ENCODE measurements around the gene CAMTA2. TPM values are rescaled to one million over a fixed set of nuclear protein-coding genes. Genes with fewer than 3 reads are reported as not detected.

CAMTA2 gene
- total RNA-seq, 4 donors from 2014 or later: 24.0 to 48.2 (median 28.4) TPM

DNA sequence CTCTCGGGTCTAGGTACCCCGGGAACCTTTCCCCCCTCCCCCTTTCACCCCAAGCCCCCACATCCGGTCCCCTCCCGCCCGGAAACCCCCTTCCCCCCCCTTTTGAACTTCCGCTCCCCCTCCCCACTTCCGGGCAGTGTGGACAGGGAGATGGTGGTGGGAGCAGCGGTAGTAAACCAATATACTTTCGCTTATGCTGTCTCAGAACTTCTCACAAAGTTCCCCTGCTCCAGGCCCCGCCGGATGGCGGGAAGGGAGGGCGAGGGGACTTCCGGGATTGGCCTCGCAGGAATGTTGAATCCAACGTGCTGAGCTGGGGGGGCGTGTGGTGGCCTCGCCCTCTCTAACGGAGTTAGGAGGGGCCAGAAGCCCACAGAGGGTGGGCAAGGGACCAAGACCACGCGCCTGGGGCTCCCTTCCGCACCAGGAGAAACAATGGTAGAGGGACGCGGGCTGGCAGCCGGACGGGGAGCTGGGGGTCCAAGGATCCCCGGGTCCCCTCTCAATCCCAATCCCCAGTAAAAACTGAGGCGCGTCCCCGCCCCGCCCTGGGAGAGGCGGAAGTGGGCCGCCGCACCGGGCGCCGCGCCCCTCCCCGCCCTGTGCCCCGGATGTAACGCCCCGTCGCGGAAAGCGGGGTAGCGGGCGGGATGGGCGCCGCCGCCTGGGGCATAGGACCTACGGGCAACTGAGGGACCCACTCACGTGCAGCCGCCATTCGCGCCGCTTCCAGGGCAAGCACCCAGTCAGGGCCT lies 39.9 kb downstream of the CAMTA2 start:
- peaks cover 17 to 50% (median 42%) of the 10 kb centered on the region in 4 donors for H3K36me3 ChIP-seq
- peaks cover 0 to 2% (median 0%) of the 10 kb centered on the region in 4 donors for H3K9me3 ChIP-seq
- intact Hi-C loops (cut with DNase I): loop anchor here (2.0 kb wide), 1 partner anchor 19 kb away; the partner anchor contains the start of gene SPAG7
- TF ChIP-seq EP300 (IDR thresholded peaks at IDR 0.05) (no peak), POLR2A (IDR thresholded peaks at IDR 0.05; ENCODE audit: low read depth) (no peak), POLR2AphosphoS5 (IDR thresholded peaks at IDR 0.05) (peak; percentile 33 to 52)
- TF ChIP-seq, protein P1, sequence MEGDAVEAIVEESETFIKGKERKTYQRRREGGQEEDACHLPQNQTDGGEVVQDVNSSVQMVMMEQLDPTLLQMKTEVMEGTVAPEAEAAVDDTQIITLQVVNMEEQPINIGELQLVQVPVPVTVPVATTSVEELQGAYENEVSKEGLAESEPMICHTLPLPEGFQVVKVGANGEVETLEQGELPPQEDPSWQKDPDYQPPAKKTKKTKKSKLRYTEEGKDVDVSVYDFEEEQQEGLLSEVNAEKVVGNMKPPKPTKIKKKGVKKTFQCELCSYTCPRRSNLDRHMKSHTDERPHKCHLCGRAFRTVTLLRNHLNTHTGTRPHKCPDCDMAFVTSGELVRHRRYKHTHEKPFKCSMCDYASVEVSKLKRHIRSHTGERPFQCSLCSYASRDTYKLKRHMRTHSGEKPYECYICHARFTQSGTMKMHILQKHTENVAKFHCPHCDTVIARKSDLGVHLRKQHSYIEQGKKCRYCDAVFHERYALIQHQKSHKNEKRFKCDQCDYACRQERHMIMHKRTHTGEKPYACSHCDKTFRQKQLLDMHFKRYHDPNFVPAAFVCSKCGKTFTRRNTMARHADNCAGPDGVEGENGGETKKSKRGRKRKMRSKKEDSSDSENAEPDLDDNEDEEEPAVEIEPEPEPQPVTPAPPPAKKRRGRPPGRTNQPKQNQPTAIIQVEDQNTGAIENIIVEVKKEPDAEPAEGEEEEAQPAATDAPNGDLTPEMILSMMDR (IDR thresholded peaks at IDR 0.05): no peak
- H3K27me3 ChIP-seq: no peaks in the 10 kb centered on the region
- WGBS: 0% methylated on average over 15 of the region's 56 CpGs
- H3K27ac ChIP-seq (replicated peaks in 1 of 4): peak overlapping the region; percentile 94 to 100 (median 98)
- H3K4me3 ChIP-seq: peak overlapping the region; percentile 87 to 100 (median 100)
- no peak for DNase-seq (ENCODE audit: extremely low spot score)
- peaks cover 45 to 80% (median 74%) of the 10 kb centered on the region in 4 donors for H3K4me1 ChIP-seq

DNA sequence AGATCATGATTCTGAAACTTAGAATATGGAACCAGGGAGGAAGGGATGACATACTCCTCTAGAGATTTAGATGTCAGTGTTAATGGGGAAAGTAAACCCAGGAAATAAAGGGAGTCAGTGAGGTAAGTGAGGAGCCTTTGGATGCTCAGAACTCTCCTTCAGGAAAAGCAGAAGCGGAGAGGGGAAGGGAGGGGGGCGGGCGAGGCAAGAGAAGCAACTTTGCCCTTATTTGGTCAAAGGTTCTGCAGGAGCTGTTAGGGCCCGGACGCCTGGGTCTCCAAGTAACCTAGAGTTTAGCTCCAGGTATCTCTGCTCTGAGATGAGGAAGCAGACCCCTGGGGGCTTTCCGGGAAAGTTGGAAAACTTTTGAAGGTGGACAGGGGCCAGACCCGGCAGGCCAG lies 40.5 kb downstream of the CAMTA2 start:
- H3K36me3 ChIP-seq: peaks cover 17 to 55% (median 47%) of the 10 kb centered on the region in 4 donors
- H3K27me3 ChIP-seq: no peaks in the 10 kb centered on the region
- no peak for DNase-seq (ENCODE audit: extremely low spot score)
- H3K27ac ChIP-seq (replicated peaks in 1 of 4): peak overlapping the region; percentile 94 to 100 (median 98)
- H3K9me3 ChIP-seq: peaks cover 0 to 2% (median 0%) of the 10 kb centered on the region in 4 donors
- intact Hi-C loops (cut with DNase I): no loop called here
- WGBS: 1% methylated on average over 7 of the region's 7 CpGs
- TF ChIP-seq EP300 (IDR thresholded peaks at IDR 0.05): no peak
- TF ChIP-seq POLR2AphosphoS5 (IDR thresholded peaks at IDR 0.05): no peak
- TF ChIP-seq POLR2A (IDR thresholded peaks at IDR 0.05; ENCODE audit: low read depth): no peak
- TF ChIP-seq, protein P1 (IDR thresholded peaks at IDR 0.05): no peak
- H3K4me3 ChIP-seq: peak overlapping the region; percentile 87 to 100 (median 100)
- H3K4me1 ChIP-seq: peaks cover 45 to 85% (median 78%) of the 10 kb centered on the region in 4 donors

DNA sequence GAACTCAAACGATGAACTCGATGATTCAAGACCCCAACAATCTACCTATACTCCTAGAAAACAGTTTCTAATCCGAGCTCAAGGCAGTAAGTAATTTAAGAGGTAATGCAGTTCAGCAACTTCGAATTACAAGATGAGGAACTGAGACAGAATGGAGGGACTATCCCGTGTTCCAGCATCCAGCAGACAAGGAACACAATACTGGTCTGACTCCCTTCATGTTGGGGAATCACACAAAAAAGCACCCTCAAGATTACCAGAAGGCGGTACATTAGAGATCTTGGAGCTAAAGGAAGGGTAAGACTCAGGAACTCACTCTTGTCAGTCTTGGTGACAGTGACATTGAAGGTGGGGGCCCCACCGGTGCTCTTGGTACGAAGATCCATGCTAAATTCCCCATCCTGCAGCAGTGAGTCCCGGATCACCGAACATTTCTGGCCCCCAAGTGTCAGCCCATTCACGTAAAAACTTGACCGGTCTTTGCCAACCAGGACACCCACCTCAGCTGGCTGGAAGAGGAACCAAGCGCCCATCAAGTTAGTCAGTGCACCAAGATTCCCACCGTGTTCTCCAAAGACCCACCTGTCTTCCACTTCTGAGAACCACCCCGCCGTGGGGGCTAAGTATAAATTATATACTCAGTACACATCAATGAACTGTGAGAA lies 41.0 kb downstream of the CAMTA2 start:
- H3K27me3 ChIP-seq: no peaks in the 10 kb centered on the region
- H3K27ac ChIP-seq (replicated peaks in 1 of 4): peak overlapping the region; percentile 94 to 100 (median 98)
- peaks cover 0 to 2% (median 0%) of the 10 kb centered on the region in 4 donors for H3K9me3 ChIP-seq
- H3K36me3 ChIP-seq: peaks cover 17 to 57% (median 50%) of the 10 kb centered on the region in 4 donors
- TF ChIP-seq POLR2A (IDR thresholded peaks at IDR 0.05; ENCODE audit: low read depth): no peak
- TF ChIP-seq, protein P1 (IDR thresholded peaks at IDR 0.05): no peak
- TF ChIP-seq EP300 (IDR thresholded peaks at IDR 0.05): no peak
- no peak for TF ChIP-seq POLR2AphosphoS5 (IDR thresholded peaks at IDR 0.05)
- intact Hi-C loops (cut with DNase I): no loop called here
- 24% methylated on average over 12 of the region's 16 CpGs for WGBS
- H3K4me3 ChIP-seq: peak overlapping the region; percentile 87 to 100 (median 100)
- no peak for DNase-seq (ENCODE audit: extremely low spot score)
- peaks cover 49 to 85% (median 78%) of the 10 kb centered on the region in 4 donors for H3K4me1 ChIP-seq

- Histone ChIP-seq H3K27me3 (no peaks in the 10 kb centered on the region), H3K36me3 (peaks cover 17 to 57% (median 50%) of the 10 kb centered on the region in 4 donors), H3K9me3 (peaks cover 0 to 2% (median 0%) of the 10 kb centered on the region in 4 donors), H3K4me1 (peaks cover 49 to 85% (median 78%) of the 10 kb centered on the region in 4 donors), H3K4me3 (peak overlapping the region; percentile 87 to 100 (median 100)), H3K27ac (replicated peaks in 1 of 4) (peak overlapping the region; percentile 94 to 100 (median 98))
- WGBS: 29% methylated on average over 3 of the region's 4 CpGs
- no peak for DNase-seq (ENCODE audit: extremely low spot score)
- intact Hi-C loops (cut with DNase I): no loop called here
- TF ChIP-seq, protein P1 (IDR thresholded peaks at IDR 0.05): no peak
- TF ChIP-seq EP300 (IDR thresholded peaks at IDR 0.05) (no peak), POLR2A (IDR thresholded peaks at IDR 0.05; ENCODE audit: low read depth) (no peak), POLR2AphosphoS5 (IDR thresholded peaks at IDR 0.05) (no peak)
These were observed 41.6 kb downstream of the CAMTA2 start for GRCh38 chr17:4945944-4946280.
